ENCODE data around the gene ADGRG3. TPM values are rescaled to one million over a fixed set of nuclear protein-coding genes. Genes with fewer than 3 reads are reported as not detected.

Gene ADGRG3
- total and polyA plus RNA-seq, 2 experiments from 2014 or later, result not detected

GRCh38 chr16:57686577-57686976, 18.5 kb downstream of the ADGRG3 start:
- Histone ChIP-seq H3K27ac (ENCODE audit: low read depth) (no peak overlapping the region), H3K4me2 (no peak overlapping the region), H3F3A (replicated peaks; ENCODE audit: low read depth) (no peaks in the 10 kb centered on the region), H3K36me3 (ENCODE audit: insufficient read depth) (no peaks in the 10 kb centered on the region), H3K4me3 (no peak overlapping the region), H3K79me2 (replicated peaks; ENCODE audit: insufficient read depth) (no peaks in the 10 kb centered on the region), H2AFZ (no peak overlapping the region), H3K4me1 (ENCODE audit: insufficient read depth) (no peaks in the 10 kb centered on the region), H3K9me2 (ENCODE audit: insufficient read depth) (no peaks in the 10 kb centered on the region), H4K20me1 (replicated peaks; ENCODE audit: insufficient read depth) (no peaks in the 10 kb centered on the region), H3K27me3 (ENCODE audit: insufficient read depth) (no peaks in the 10 kb centered on the region)
- Mint-ChIP-seq H3K36me3 (ENCODE audit: low read depth) (no peaks in the 10 kb centered on the region), H3K27me3 (ENCODE audit: insufficient read depth, low read depth, poor library complexity) (peaks cover 8% of the 10 kb centered on the region), H3K27ac (no peak overlapping the region), H3K4me1 (peaks cover 16% of the 10 kb centered on the region), H3K4me3 (no peak overlapping the region), H3K9me3 (no peaks in the 10 kb centered on the region)
- DNase-seq (ENCODE audit: low spot score) (no peak), ATAC-seq (no peak)
- no peak for TF ChIP-seq CTCF (conservative IDR thresholded peaks at IDR 0.05; ENCODE audit: low read depth in 2 of 2)
- no peak for TF ChIP-seq NANOG (IDR thresholded peaks at IDR 0.05; ENCODE audit: borderline replicate concordance)
- no peak for TF ChIP-seq EZH2phosphoT487 (IDR thresholded peaks at IDR 0.05; ENCODE audit: unreplicated experiment)
- TF ChIP-seq EZH2 (IDR thresholded peaks at IDR 0.05; ENCODE audit: low read depth, unreplicated experiment), result no peak
- TF ChIP-seq, protein P1, sequence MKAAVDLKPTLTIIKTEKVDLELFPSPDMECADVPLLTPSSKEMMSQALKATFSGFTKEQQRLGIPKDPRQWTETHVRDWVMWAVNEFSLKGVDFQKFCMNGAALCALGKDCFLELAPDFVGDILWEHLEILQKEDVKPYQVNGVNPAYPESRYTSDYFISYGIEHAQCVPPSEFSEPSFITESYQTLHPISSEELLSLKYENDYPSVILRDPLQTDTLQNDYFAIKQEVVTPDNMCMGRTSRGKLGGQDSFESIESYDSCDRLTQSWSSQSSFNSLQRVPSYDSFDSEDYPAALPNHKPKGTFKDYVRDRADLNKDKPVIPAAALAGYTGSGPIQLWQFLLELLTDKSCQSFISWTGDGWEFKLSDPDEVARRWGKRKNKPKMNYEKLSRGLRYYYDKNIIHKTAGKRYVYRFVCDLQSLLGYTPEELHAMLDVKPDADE (IDR thresholded peaks at IDR 0.05), result no peak
- no peak for TF ChIP-seq CREB1 (CRISPR knock-in tag; IDR thresholded peaks at IDR 0.05; ENCODE audit: low read depth)
- no peak for TF ChIP-seq JUNB (IDR thresholded peaks at IDR 0.05; ENCODE audit: unreplicated experiment)
- no peak for TF ChIP-seq STAT1 (IDR thresholded peaks at IDR 0.05; ENCODE audit: unreplicated experiment)
- no peak for TF ChIP-seq ZNF331 (CRISPR knock-in tag; IDR thresholded peaks at IDR 0.05; ENCODE audit: low read depth)

DNA sequence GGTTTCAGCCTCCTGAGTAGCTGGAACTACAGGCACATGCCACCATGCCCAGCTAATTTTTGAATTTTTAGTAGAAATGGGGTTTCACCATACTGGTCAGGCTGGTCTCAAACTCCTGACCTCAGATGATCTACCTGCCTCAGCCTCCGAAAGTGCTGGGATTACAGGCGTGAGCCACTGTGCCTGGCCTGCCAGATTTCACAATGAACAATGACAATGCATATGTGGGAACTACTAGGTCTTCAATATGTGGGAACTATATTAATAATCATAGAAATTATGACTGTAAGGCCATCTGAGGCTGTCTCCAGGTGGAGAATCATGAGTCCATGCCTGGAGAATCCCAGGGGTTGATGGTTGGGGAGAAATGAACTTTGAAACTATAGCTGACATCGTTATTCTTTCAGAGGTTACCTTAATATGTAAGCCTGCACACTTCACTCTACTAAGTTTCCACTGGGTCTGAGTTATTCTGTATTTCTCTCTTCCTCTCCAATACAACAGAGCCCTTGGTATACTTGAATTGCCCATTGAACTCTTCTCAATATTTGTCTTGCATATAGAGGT, 19.3 kb downstream of the ADGRG3 start:
- no peak overlapping the region for H3K4me3 ChIP-seq
- no peaks in the 10 kb centered on the region for H4K20me1 ChIP-seq (replicated peaks; ENCODE audit: insufficient read depth)
- H3K27ac ChIP-seq (ENCODE audit: low read depth), result no peak overlapping the region
- H3K4me2 ChIP-seq, result no peak overlapping the region
- no peaks in the 10 kb centered on the region for H3K4me1 ChIP-seq (ENCODE audit: insufficient read depth)
- no peaks in the 10 kb centered on the region for H3F3A ChIP-seq (replicated peaks; ENCODE audit: low read depth)
- Mint-ChIP-seq H3K36me3 (ENCODE audit: low read depth) (no peaks in the 10 kb centered on the region), H3K4me3 (no peak overlapping the region), H3K4me1 (peaks cover 16% of the 10 kb centered on the region), H3K27ac (no peak overlapping the region), H3K27me3 (ENCODE audit: insufficient read depth, low read depth, poor library complexity) (peaks cover 8% of the 10 kb centered on the region), H3K9me3 (no peaks in the 10 kb centered on the region)
- TF ChIP-seq, protein P2, sequence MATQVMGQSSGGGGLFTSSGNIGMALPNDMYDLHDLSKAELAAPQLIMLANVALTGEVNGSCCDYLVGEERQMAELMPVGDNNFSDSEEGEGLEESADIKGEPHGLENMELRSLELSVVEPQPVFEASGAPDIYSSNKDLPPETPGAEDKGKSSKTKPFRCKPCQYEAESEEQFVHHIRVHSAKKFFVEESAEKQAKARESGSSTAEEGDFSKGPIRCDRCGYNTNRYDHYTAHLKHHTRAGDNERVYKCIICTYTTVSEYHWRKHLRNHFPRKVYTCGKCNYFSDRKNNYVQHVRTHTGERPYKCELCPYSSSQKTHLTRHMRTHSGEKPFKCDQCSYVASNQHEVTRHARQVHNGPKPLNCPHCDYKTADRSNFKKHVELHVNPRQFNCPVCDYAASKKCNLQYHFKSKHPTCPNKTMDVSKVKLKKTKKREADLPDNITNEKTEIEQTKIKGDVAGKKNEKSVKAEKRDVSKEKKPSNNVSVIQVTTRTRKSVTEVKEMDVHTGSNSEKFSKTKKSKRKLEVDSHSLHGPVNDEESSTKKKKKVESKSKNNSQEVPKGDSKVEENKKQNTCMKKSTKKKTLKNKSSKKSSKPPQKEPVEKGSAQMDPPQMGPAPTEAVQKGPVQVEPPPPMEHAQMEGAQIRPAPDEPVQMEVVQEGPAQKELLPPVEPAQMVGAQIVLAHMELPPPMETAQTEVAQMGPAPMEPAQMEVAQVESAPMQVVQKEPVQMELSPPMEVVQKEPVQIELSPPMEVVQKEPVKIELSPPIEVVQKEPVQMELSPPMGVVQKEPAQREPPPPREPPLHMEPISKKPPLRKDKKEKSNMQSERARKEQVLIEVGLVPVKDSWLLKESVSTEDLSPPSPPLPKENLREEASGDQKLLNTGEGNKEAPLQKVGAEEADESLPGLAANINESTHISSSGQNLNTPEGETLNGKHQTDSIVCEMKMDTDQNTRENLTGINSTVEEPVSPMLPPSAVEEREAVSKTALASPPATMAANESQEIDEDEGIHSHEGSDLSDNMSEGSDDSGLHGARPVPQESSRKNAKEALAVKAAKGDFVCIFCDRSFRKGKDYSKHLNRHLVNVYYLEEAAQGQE (IDR thresholded peaks at IDR 0.05; ENCODE audit: unreplicated experiment), result no peak
- TF ChIP-seq STAT1 (IDR thresholded peaks at IDR 0.05; ENCODE audit: unreplicated experiment) (no peak), EZH2 (IDR thresholded peaks at IDR 0.05; ENCODE audit: low read depth, unreplicated experiment) (no peak), CTCF (conservative IDR thresholded peaks at IDR 0.05; ENCODE audit: low read depth in 2 of 2) (no peak), EZH2phosphoT487 (IDR thresholded peaks at IDR 0.05; ENCODE audit: unreplicated experiment) (no peak), ZNF114 (CRISPR knock-in tag; IDR thresholded peaks at IDR 0.05) (no peak), CREB1 (CRISPR knock-in tag; IDR thresholded peaks at IDR 0.05; ENCODE audit: low read depth) (no peak), JUNB (IDR thresholded peaks at IDR 0.05; ENCODE audit: unreplicated experiment) (no peak), ZNF331 (CRISPR knock-in tag; IDR thresholded peaks at IDR 0.05; ENCODE audit: low read depth) (no peak), POLR2AphosphoS5 (IDR thresholded peaks at IDR 0.05; ENCODE audit: low read depth) (no peak), NANOG (IDR thresholded peaks at IDR 0.05; ENCODE audit: borderline replicate concordance) (no peak)
- TF ChIP-seq, protein P1 (IDR thresholded peaks at IDR 0.05), result no peak
- no peaks in the 10 kb centered on the region for H3K9me2 ChIP-seq (ENCODE audit: insufficient read depth)
- H3K27me3 ChIP-seq (ENCODE audit: insufficient read depth), result no peaks in the 10 kb centered on the region
- no peaks in the 10 kb centered on the region for H3K79me2 ChIP-seq (replicated peaks; ENCODE audit: insufficient read depth)
- no peak overlapping the region for H2AFZ ChIP-seq
- DNase-seq (ENCODE audit: low spot score) (no peak), ATAC-seq (no peak)
- no peaks in the 10 kb centered on the region for H3K36me3 ChIP-seq (ENCODE audit: insufficient read depth)

Data from GM23338 (cell line).